GM18868 (cell line): ENCODE results near the gene DAPK1.

Source experiments
- ATAC-seq: cut with Tn5 transposase; IDR thresholded peaks from one replicate; pipeline ENCODE4 v1.9.1; 2021; ENCODE audit warnings: mild to moderate bottlenecking, moderate library complexity; ENCODE audit not compliant: unreplicated experiment

The DAPK1 gene

GRCh38 chr9:87661241-87661640, 163.6 kb downstream of the DAPK1 start:
- peak; percentile 43 for ATAC-seq

- peak; percentile 60 for ATAC-seq
Observed at GRCh38 chr9:87662808-87663528, 165.3 kb downstream of the DAPK1 start.

- no peak for ATAC-seq
Observed at GRCh38 chr9:87663556-87663955, 165.9 kb downstream of the DAPK1 start.

GRCh38 chr9:87664153-87665060, 166.7 kb downstream of the DAPK1 start:
- ATAC-seq = no peak

- no peak for ATAC-seq
Observed at GRCh38 chr9:87665505-87665904, 167.8 kb downstream of the DAPK1 start.

GRCh38 chr9:87667164-87667738, 169.6 kb downstream of the DAPK1 start:
- no peak for ATAC-seq

- ATAC-seq = no peak
Observed at GRCh38 chr9:87668222-87668621, 170.6 kb downstream of the DAPK1 start.

- no peak for ATAC-seq
Observed at GRCh38 chr9:87668722-87669121, 171.1 kb downstream of the DAPK1 start.

GRCh38 chr9:87670572-87671264, 173.1 kb downstream of the DAPK1 start:
- no peak for ATAC-seq

GRCh38 chr9:87671478-87671877, 173.8 kb downstream of the DAPK1 start:
- no peak for ATAC-seq

GRCh38 chr9:87671925-87672324, 174.3 kb downstream of the DAPK1 start:
- no peak for ATAC-seq

GRCh38 chr9:87672586-87672985, 174.9 kb downstream of the DAPK1 start:
- ATAC-seq = no peak

GRCh38 chr9:87673446-87674120, 175.9 kb downstream of the DAPK1 start:
- ATAC-seq = no peak

GRCh38 chr9:87674565-87675299, 177.1 kb downstream of the DAPK1 start:
- no peak for ATAC-seq

- ATAC-seq = no peak
Observed at GRCh38 chr9:87675906-87676515, 178.3 kb downstream of the DAPK1 start.

- no peak for ATAC-seq
Observed at GRCh38 chr9:87676976-87677775, 179.5 kb downstream of the DAPK1 start.

GRCh38 chr9:87677776-87678587, 180.3 kb downstream of the DAPK1 start:
- no peak for ATAC-seq
